Measurements from ENCODE around the gene LRRC3.

LRRC3 gene

DNA sequence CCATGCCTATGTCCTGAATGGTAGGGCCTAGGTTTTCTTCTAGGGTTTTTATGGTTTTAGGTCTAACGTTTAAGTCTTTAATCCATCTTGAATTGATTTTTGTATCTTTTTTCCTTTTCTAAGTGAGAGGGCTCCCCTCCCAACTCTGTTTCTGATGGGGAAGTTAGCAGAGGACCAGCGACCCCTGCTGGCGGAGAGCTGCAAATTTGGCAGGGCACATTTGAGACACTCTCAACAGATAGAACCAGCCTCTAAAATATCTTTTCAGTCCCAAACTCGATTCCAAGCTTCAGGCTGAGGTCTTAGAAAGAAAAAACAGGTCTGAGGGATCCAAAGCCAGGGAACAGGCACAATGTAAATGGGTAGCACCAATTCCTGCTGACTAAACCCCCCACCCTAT, 32.5 kb downstream of the LRRC3 start:
- Histone ChIP-seq H3K27me3 (ENCODE audit: control insufficient read depth in 2 of 2, insufficient read depth in 2 of 2, low read length in 2 of 2) (peaks cover 0 to 6% of the 10 kb centered on the region in 2 donors), H3K4me3 (ENCODE audit: low read length in 2 of 2) (no peak overlapping the region), H3K9me3 (ENCODE audit: control insufficient read depth in 2 of 2, low read length in 2 of 2) (no peaks in the 10 kb centered on the region), H3K4me1 (ENCODE audit: control insufficient read depth in 2 of 2, insufficient read depth in 2 of 2, low read length in 2 of 2) (no peaks in the 10 kb centered on the region), H3K27ac (ENCODE audit: low read depth in 2 of 2, low read length in 2 of 2) (no peak overlapping the region), H3K9ac (ENCODE audit: low read depth in 1 of 2, low read length in 2 of 2) (no peak overlapping the region), H3K36me3 (ENCODE audit: control insufficient read depth in 2 of 2, insufficient read depth in 2 of 2, low read length in 2 of 2) (no peaks in the 10 kb centered on the region)

DNA sequence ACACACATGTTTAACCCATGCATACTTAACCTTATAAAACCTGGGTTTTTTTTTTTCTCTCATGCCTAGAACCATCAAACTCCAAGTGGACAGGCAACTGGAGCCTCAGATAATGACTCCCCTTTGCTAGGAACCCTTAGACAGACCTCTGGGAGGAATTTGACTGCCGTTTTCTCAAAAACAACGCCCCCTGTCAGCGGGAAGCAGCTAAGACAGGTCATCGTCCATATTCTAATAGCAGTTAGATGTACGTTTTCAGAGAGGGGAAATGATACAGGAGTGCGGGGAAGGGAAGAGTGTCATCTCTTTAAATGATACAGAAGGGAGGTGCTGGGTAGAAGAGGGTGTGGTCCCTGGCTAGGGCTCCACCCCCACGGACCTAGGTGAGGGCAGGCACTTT, 34.7 kb downstream of the LRRC3 start:
- Histone ChIP-seq H3K9me3 (ENCODE audit: control insufficient read depth in 2 of 2, low read length in 2 of 2) (no peaks in the 10 kb centered on the region), H3K9ac (ENCODE audit: low read depth in 1 of 2, low read length in 2 of 2) (no peak overlapping the region), H3K36me3 (ENCODE audit: control insufficient read depth in 2 of 2, insufficient read depth in 2 of 2, low read length in 2 of 2) (no peaks in the 10 kb centered on the region), H3K4me1 (ENCODE audit: control insufficient read depth in 2 of 2, insufficient read depth in 2 of 2, low read length in 2 of 2) (no peaks in the 10 kb centered on the region), H3K4me3 (ENCODE audit: low read length in 2 of 2) (no peak overlapping the region), H3K27ac (ENCODE audit: low read depth in 2 of 2, low read length in 2 of 2) (no peak overlapping the region), H3K27me3 (ENCODE audit: control insufficient read depth in 2 of 2, insufficient read depth in 2 of 2, low read length in 2 of 2) (peaks cover 0 to 1% of the 10 kb centered on the region in 2 donors)

DNA sequence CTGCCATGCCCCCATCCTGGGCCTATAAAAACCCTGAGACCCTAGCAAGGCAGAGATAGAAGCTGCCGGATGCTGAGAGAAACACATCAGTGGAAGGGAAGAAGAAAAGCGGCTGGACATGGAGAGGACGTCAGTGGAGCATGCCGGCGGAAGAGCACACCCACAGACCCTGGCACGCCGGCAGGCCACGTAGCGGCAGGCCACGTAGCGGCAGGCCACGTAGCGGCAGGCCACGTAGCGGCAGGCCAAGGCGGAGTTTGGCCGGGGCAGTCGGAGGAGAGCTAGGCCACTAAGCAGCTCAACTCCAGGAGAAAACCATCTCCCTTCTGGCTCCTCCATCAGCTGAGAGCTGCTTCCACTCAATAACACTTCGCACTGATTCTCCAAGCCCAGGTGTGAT, 35.1 kb downstream of the LRRC3 start:
- no peaks in the 10 kb centered on the region for H3K36me3 ChIP-seq (ENCODE audit: control insufficient read depth in 2 of 2, insufficient read depth in 2 of 2, low read length in 2 of 2)
- H3K9ac ChIP-seq (ENCODE audit: low read depth in 1 of 2, low read length in 2 of 2), result no peak overlapping the region
- no peaks in the 10 kb centered on the region for H3K4me1 ChIP-seq (ENCODE audit: control insufficient read depth in 2 of 2, insufficient read depth in 2 of 2, low read length in 2 of 2)
- H3K27me3 ChIP-seq (ENCODE audit: control insufficient read depth in 2 of 2, insufficient read depth in 2 of 2, low read length in 2 of 2), result peaks cover 0 to 2% of the 10 kb centered on the region in 2 donors
- no peaks in the 10 kb centered on the region for H3K9me3 ChIP-seq (ENCODE audit: control insufficient read depth in 2 of 2, low read length in 2 of 2)
- H3K4me3 ChIP-seq (ENCODE audit: low read length in 2 of 2), result no peak overlapping the region
- no peak overlapping the region for H3K27ac ChIP-seq (ENCODE audit: low read depth in 2 of 2, low read length in 2 of 2)

DNA sequence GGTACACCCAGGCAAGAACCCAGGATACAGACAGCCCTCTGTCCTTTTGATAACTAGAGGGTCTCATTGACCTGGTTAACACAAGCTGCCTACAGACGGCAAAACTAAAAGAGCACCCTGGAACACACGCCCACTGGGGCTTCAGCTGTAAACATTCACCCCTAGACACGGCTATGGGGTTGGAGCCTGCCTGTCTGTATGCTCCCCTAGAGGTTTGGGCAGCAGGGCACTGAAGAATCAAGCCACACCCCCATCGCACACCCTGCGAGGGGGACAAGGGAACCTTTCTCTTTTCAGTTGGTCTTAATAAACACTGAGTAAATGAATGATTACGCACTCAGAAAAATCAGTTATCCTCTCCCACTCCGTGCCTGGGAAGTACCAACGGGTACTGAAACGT, 35.5 kb downstream of the LRRC3 start:
- Histone ChIP-seq H3K27ac (ENCODE audit: low read depth in 2 of 2, low read length in 2 of 2) (no peak overlapping the region), H3K9ac (ENCODE audit: low read depth in 1 of 2, low read length in 2 of 2) (no peak overlapping the region), H3K4me1 (ENCODE audit: control insufficient read depth in 2 of 2, insufficient read depth in 2 of 2, low read length in 2 of 2) (no peaks in the 10 kb centered on the region), H3K27me3 (ENCODE audit: control insufficient read depth in 2 of 2, insufficient read depth in 2 of 2, low read length in 2 of 2) (peaks cover 0 to 2% of the 10 kb centered on the region in 2 donors), H3K36me3 (ENCODE audit: control insufficient read depth in 2 of 2, insufficient read depth in 2 of 2, low read length in 2 of 2) (no peaks in the 10 kb centered on the region), H3K9me3 (ENCODE audit: control insufficient read depth in 2 of 2, low read length in 2 of 2) (no peaks in the 10 kb centered on the region), H3K4me3 (ENCODE audit: low read length in 2 of 2) (no peak overlapping the region)

DNA sequence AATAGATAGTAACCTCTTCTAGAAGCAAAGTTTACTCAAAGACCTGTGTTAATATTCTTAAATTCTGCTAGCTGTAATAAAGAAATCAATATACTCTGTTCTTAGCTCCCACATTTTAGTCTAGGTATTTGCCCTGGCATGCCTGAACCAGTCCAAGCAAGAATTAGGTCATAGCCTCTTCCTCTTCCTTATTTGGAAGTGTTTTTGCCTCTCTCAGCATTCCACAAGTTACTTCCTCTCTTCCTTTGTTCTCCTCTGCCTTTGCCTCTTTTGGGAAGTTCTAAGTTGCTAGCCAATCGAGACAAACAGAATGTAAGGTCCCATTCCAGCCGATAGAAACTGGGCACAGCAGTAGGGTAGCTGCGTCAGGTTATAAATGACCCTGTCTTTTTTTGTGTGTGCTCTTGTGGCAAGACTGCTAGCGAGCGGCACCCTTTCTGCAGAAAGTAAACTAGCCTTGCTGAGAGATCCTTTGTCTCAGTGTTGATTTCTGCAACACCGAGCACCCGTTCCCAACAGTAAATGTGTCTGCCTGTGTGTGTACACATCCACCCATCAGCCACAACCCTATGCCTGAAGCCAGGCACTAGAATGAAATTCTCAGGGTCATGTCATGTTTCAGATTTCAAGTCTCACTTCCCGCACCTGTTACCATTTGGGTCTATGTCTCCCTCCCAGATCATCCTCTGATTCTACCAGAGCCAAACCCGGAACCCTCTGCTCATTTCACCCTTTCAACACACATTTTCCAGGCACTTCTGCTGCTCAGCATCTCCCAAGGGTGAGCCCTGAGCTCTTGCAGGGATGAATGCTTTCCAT, 37.5 kb downstream of the LRRC3 start:
- Histone ChIP-seq H3K4me3 (ENCODE audit: low read length in 2 of 2) (no peak overlapping the region), H3K36me3 (ENCODE audit: control insufficient read depth in 2 of 2, insufficient read depth in 2 of 2, low read length in 2 of 2) (no peaks in the 10 kb centered on the region), H3K9ac (ENCODE audit: low read depth in 1 of 2, low read length in 2 of 2) (no peak overlapping the region), H3K27me3 (ENCODE audit: control insufficient read depth in 2 of 2, insufficient read depth in 2 of 2, low read length in 2 of 2) (peaks cover 0 to 2% of the 10 kb centered on the region in 2 donors), H3K27ac (ENCODE audit: low read depth in 2 of 2, low read length in 2 of 2) (no peak overlapping the region), H3K9me3 (ENCODE audit: control insufficient read depth in 2 of 2, low read length in 2 of 2) (no peaks in the 10 kb centered on the region), H3K4me1 (ENCODE audit: control insufficient read depth in 2 of 2, insufficient read depth in 2 of 2, low read length in 2 of 2) (no peaks in the 10 kb centered on the region)

DNA sequence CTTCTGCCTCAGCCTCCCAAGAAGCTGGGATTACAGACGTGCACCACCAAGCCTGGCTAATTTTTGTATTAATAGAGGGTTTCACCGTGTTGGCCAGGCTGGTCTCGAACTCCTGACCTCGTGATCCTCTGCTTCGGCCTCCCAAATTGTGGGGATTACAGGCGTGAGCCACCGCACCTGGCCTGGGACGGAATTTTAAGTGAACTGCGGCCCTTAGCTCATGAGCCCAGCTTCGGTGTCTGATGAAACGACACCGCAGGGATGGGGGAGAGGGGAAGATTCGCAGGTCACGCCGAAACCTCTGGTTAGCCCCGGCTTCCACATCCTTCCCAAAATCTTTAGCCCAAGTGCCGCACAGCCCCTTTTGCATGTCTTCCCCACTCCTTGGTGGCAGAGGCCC, 39.1 kb downstream of the LRRC3 start:
- Histone ChIP-seq H3K27ac (ENCODE audit: low read depth in 2 of 2, low read length in 2 of 2) (no peak overlapping the region), H3K4me3 (ENCODE audit: low read length in 2 of 2) (no peak overlapping the region), H3K36me3 (ENCODE audit: control insufficient read depth in 2 of 2, insufficient read depth in 2 of 2, low read length in 2 of 2) (no peaks in the 10 kb centered on the region), H3K27me3 (ENCODE audit: control insufficient read depth in 2 of 2, insufficient read depth in 2 of 2, low read length in 2 of 2) (peaks cover 0 to 2% of the 10 kb centered on the region in 2 donors), H3K4me1 (ENCODE audit: control insufficient read depth in 2 of 2, insufficient read depth in 2 of 2, low read length in 2 of 2) (peaks cover 0 to 5% of the 10 kb centered on the region in 2 donors), H3K9me3 (ENCODE audit: control insufficient read depth in 2 of 2, low read length in 2 of 2) (no peaks in the 10 kb centered on the region), H3K9ac (ENCODE audit: low read depth in 1 of 2, low read length in 2 of 2) (no peak overlapping the region)

DNA sequence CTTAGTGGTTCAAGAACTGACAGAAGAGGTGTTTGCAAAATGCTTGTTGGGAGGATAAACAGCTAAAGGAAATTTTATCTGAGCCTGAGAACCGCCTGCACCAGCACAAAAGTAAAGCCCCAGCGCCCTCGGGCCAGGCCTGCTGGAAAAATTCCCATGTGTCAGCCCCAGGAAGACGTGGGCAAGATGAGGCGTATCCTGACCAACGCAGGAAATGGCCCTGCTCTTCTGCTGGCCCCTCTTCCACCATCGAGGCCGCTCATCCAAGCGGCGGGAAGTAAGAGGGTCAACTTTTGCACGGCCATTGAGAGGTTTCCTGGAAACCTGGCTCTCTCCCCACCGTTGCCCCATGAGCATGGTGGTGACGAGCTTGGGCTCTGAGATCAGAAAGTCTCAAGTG, 39.6 kb downstream of the LRRC3 start:
- peaks cover 0 to 2% of the 10 kb centered on the region in 2 donors for H3K27me3 ChIP-seq (ENCODE audit: control insufficient read depth in 2 of 2, insufficient read depth in 2 of 2, low read length in 2 of 2)
- H3K9ac ChIP-seq (ENCODE audit: low read depth in 1 of 2, low read length in 2 of 2), result no peak overlapping the region
- no peak overlapping the region for H3K27ac ChIP-seq (ENCODE audit: low read depth in 2 of 2, low read length in 2 of 2)
- H3K9me3 ChIP-seq (ENCODE audit: control insufficient read depth in 2 of 2, low read length in 2 of 2), result no peaks in the 10 kb centered on the region
- H3K4me1 ChIP-seq (ENCODE audit: control insufficient read depth in 2 of 2, insufficient read depth in 2 of 2, low read length in 2 of 2), result peaks cover 0 to 5% of the 10 kb centered on the region in 2 donors
- H3K36me3 ChIP-seq (ENCODE audit: control insufficient read depth in 2 of 2, insufficient read depth in 2 of 2, low read length in 2 of 2), result no peaks in the 10 kb centered on the region
- no peak overlapping the region for H3K4me3 ChIP-seq (ENCODE audit: low read length in 2 of 2)

DNA sequence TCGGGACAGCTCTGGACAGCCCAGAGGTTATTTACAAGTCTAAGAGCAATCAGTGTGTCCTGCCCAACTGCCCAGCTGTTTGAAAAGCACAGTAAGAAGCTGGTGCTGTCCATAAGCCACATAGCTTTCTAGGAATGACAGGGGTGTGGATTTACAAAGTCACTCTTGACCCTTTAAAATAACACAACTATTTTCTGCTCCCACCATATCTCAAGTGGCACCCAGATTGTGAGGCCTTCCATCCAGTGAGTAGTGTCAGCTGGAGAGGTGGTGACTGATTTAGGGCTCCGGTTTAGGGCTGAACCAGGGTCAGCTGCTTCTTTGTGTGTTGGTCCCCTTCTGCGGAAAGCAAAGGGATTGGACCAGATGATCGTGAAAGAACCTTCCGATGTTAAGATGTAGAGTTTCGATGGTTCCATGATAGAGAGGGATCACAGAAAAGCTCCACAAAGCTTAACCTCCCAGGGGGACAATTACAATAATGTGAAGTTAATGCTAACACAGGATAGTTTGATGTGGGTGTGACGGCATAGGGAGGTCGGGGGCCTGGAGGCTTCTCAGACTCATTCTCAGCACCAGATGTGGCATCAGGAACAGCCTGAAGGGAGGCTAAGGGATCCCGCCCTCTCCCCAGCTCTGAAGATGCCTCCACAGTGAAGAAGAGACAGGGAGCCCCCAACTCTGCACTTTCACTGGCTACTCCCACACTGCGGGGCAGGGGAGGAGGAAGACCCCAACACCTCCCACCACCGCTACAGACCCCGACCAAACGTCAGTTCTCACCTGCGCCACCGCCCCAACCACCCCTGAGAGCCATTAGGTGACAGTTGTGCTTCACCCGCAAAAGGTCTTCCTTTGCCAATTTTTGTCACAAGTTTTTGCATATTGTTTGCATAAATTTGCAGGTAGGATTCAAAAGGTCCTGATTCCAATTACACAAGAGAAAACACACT, 40.6 kb downstream of the LRRC3 start:
- Histone ChIP-seq H3K9ac (ENCODE audit: low read depth in 1 of 2, low read length in 2 of 2) (no peak overlapping the region), H3K9me3 (ENCODE audit: control insufficient read depth in 2 of 2, low read length in 2 of 2) (no peaks in the 10 kb centered on the region), H3K4me3 (ENCODE audit: low read length in 2 of 2) (no peak overlapping the region), H3K27ac (ENCODE audit: low read depth in 2 of 2, low read length in 2 of 2) (no peak overlapping the region), H3K27me3 (ENCODE audit: control insufficient read depth in 2 of 2, insufficient read depth in 2 of 2, low read length in 2 of 2) (peaks cover 0 to 2% of the 10 kb centered on the region in 2 donors), H3K4me1 (ENCODE audit: control insufficient read depth in 2 of 2, insufficient read depth in 2 of 2, low read length in 2 of 2) (peaks cover 0 to 5% of the 10 kb centered on the region in 2 donors), H3K36me3 (ENCODE audit: control insufficient read depth in 2 of 2, insufficient read depth in 2 of 2, low read length in 2 of 2) (no peaks in the 10 kb centered on the region)

DNA sequence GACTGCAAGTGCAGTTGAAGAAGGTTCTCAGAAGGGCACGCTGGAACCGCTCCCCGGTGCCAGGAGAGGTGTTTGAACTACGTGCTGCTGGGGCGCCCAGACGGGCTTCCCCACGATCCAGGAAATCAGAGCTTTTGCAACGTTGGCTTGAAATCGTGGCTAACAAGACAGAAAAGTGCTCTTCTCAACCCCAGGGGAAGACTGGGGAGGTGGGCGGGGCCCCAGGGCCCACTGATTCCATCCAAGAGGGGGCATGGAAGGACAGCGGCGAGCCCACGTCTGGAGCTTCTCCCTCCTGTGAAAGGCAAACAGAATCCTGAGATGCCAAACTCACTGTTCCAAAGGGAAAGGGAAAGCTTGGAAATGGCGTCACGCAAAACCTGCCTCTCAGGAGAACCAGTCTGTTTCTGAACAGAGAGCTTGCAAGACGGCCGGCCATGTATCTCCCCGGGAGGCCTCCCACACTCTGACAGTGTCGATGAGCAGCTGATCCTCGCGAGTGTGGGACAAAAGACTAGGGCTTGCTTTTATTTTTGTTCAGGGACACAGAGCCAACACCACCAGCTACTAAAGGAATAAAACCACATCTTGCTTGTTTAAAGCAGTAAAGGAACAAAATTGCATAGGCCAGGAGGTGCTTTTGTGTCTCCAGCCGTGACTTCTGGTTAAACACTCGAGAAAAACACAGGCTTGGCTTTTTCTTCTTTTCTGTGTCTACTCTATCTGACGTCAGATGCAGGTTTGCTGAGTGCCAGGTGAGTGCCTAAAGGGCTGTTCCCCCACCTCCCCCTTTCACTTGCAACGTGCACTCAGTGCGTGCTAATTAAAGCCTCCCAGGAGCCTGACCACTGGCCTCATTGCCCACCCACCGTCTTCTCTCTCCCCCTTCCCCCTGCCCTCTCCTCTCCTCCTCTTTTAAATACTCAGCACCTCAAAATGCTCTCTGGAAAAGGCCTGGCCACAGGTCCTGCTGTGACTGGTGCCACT, 41.5 kb downstream of the LRRC3 start:
- no peak overlapping the region for H3K9ac ChIP-seq (ENCODE audit: low read depth in 1 of 2, low read length in 2 of 2)
- H3K4me3 ChIP-seq (ENCODE audit: low read length in 2 of 2), result no peak overlapping the region
- H3K4me1 ChIP-seq (ENCODE audit: control insufficient read depth in 2 of 2, insufficient read depth in 2 of 2, low read length in 2 of 2), result peaks cover 0 to 5% of the 10 kb centered on the region in 2 donors
- no peaks in the 10 kb centered on the region for H3K36me3 ChIP-seq (ENCODE audit: control insufficient read depth in 2 of 2, insufficient read depth in 2 of 2, low read length in 2 of 2)
- H3K27me3 ChIP-seq (ENCODE audit: control insufficient read depth in 2 of 2, insufficient read depth in 2 of 2, low read length in 2 of 2), result peaks cover 0 to 2% of the 10 kb centered on the region in 2 donors
- no peaks in the 10 kb centered on the region for H3K9me3 ChIP-seq (ENCODE audit: control insufficient read depth in 2 of 2, low read length in 2 of 2)
- no peak overlapping the region for H3K27ac ChIP-seq (ENCODE audit: low read depth in 2 of 2, low read length in 2 of 2)

Data from mucosa of rectum (tissue), 2 donors.